ENCODE results near the gene MAGI1.

The MAGI1 gene

DNA sequence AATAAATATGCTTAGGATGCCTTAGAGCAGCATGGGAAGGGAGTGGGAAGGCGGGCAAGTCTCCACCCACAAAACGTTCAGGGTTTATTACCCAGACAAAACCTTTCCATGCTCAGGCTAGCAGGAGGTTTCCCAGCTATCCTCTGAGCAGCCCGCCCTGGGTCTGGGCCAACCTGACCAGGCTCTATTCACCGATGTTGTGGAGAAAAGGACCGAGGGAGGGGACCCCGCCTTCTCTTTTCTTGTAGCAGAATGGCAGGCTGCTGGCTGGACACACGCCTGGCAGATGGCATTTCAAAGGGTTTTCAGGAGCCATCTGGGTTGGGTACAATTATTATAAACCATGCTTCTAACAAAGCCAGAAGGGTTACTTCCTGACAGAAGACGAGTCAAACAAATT is 540.9 kb downstream of the MAGI1 start:
- DNase-seq, result peak; percentile 51

DNA sequence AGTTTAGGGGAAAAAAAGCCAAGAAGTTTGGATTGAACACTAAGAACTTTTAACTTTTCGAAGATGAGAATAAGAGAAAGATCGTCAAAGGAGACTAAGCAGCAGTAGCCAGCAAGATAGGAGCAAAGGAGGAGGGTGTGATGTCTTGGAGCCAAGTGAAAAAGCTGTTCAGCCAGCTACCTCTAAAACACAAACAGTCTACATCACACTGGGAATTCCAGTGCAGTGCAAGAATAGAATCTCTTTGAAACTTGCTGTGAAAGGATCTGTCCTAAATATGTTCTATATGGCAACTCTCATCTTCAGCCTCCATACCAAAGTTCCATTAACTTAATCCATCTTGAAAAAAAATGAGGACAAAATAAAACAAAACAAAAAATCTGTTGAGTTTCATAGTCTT is 541.5 kb downstream of the MAGI1 start:
- DNase-seq, result no peak

DNA sequence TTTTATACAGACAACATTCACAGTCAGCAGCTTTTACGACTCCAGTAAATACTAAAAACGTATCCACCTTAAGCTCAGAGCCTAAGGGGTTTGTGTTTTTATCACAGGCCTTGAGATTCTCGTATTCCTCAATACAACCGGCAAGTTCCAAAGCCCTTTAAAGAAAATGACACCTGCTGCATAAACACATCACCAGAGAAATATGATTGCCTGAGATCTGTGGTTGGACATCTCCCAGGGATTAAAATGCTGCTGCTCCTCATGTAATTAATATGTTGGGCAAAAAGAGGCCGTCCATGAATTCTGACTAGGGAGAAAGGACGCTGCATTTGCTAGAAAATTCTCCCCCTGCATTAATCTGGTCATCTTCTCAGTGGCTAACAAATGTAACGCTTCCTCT is 544.8 kb downstream of the MAGI1 start:
- no peak for DNase-seq

GRCh38 chr3:65493371-65493882 is 545.3 kb downstream of the MAGI1 start:
- no peak for DNase-seq

GRCh38 chr3:65492249-65492648 is 546.5 kb downstream of the MAGI1 start:
- DNase-seq, result no peak

DNA sequence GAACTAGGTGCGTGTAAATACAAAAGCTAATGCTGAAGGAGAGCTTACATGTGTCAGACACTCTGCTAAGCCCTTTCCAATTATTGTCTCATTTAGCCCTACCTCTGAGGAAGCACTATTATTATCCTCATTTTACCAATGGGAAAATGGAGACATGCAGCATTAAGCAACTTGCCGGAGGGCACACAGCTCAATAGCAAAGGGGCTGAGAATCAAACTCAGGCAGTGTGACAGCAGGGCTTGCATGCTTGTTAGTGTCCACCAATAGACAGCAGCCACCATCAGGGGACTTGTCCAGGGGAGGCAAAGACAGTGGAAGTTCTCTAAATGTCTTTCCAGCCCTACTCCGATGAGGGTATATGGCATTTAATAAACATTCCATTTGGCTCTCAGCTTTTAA is 548.6 kb downstream of the MAGI1 start:
- no peak for DNase-seq

DNA sequence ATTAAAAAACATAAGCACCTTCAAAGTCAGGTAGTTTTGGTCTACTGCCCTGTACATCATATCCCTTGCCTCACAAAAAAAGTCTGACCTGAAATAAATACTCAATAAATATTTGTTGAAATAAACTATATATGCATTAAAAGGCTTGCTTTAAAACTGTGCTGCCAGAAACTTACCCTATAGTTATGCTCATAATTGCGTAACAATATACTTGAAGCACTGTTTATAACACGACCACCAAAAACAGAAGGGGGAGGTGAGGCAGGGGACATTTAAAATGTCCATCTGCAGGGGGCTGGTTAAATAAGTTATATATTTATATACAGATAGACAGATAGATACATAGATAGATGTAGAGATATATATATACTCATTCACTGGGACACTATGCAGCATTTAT is 549.5 kb downstream of the MAGI1 start:
- DNase-seq, result no peak

GRCh38 chr3:65485826-65486469 is 552.8 kb downstream of the MAGI1 start:
- no peak for DNase-seq

GRCh38 chr3:65484964-65485363 is 553.8 kb downstream of the MAGI1 start:
- no peak for DNase-seq

- DNase-seq, result no peak
Observed at GRCh38 chr3:65483480-65483879, 555.2 kb downstream of the MAGI1 start.

- no peak for DNase-seq
Observed at GRCh38 chr3:65483011-65483410, 555.7 kb downstream of the MAGI1 start.

DNA sequence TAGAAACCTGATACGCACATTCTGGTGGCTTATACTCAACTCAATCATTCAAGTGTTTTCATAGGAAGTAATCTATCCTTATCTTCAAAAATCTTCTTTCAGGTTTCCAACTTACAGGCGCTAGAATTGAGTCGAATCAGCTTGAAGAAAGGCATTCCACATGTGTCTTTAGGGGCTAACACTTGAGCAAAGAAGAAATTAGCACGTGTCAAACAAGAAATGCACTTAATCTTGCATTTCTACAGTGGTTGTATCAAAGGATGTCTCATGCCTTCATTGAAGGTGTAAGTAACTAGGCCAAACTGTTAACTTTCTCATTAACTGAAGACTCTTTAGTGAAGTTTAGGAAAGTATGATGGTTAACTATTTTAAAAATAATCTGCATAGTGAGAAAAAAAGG is 557.6 kb downstream of the MAGI1 start:
- DNase-seq, result no peak

DNA sequence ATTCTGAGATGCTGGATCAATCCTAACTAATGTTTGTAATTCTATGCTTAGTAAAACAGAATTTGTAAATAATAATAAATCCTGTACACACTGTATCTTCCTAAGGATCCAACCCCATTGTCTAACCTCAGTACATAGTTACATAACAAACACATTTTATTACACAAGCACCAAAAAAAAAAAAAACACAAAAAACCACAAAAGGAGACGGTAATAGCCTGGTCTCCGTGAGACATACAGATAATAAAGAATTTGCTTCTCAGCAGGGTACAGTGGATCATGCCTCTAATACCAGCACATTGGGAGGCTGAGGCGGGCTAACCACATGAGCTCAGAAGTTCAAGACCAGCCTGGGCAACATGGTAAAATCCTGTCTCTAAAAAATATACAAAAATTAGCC is 558.7 kb downstream of the MAGI1 start:
- DNase-seq, result no peak

DNA sequence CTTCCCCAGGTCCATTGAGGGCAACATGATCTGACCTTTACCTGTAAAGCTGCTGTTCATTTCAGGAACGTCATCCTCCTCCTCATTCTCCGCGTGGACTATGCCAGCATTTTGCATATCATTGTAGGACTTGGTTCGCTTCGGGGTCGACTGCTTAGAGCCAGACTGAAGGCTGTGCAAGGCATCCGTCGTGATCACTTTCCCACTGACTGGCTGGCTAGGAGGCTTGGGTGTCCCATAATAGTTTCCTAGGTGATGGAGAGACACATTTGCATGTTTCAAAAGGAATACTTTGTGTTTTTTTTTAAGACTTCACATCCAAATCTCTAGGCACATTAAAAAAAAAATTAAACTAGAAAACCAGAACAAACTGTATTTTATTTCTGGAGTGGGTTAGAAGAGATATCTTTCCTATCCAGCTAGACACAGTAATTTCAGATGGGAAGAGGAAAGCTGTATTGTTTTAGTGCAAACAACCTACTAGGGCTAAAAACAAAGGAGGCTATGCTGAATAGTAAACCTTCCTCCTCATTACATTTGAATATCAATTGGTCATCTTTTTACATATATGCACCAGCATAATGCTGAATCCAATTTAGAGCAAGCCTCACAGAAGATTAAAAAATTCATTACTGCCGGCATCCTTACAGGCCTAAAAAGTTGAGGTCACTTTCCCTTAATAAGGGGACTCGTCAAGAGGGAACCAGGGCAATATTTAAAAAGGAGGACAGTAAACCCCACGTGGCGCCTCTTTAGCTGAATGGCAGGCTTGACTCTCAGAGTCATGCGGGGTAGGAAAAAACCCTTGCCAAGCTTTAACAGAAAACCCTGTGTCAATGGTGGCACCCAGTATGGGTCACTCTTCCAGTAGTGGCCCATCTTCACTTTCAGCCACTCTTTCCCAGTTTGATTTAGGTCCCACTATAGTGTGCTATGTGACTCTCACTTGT is 559.9 kb downstream of the MAGI1 start:
- DNase-seq, result no peak

DNA sequence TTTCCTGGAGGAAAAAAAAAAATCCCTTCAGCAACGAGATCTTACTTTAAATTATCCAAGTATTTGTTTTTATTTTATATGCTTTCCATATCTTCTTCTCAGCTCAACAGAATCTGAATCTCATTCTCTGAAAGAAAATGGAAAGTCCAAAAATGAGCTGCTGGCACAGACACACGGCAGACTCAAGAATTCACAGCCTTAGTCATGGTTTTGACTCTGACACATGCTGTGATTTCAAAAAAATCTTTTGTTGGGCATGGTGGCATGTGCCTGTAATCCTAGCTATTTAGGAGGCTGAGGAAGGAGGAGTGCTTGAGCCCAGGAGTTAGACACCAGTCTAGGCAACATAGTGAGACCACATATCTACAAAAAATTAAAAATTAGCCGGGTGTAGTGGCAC is 565.0 kb downstream of the MAGI1 start:
- no peak for DNase-seq

DNA sequence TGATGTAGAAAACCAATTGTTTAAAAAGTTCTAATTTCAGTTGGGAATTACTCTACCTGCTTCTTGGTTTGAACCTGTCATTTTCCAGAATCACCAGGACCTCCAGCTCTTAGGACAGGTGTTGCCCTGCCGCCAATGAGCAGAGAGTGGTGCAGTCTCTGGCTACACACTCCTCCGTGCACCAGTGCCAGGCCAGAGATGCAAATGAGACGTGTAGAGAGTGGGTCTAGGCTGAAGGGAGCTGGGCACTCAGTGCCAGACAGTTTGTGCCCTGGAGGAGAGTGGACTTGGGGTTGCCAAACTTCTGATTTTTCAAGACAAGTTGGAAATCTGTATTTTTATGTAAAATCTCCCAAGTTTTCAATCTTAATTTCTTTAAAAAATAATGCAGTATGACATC is 566.2 kb downstream of the MAGI1 start:
- no peak for DNase-seq

DNA sequence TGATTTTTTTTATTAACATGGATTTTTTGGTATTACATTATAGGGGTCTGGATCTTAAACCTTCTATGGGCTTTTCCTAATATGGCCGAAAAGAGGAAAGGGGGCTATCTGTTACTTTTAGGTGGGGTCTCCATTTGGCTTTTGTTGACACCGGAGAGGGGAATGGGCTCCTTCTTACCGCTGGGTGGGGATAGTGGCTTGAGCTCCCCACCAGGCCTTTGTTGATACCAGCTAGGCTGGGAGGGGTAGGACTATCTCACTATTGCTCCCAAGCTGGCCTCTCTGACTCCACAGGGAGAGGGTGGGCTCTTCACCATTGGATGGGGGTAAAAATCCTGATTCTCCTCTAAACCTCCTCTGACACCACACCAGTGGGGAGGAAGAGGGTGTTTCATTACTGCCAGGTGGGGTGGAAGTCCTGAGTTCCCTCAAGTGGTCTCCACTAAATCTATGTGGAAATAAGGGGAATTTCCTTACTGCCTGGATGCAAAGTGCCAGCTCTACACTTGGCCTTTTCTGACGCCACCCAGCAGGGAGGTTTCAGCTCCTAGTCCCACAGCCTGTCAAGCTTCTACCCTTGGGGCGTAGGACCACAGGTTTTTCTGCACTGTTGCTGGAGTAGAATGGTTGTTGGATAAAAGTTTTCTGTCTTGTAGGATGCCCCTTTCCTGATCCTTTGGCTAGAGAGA is 572.3 kb downstream of the MAGI1 start:
- DNase-seq, result no peak

DNA sequence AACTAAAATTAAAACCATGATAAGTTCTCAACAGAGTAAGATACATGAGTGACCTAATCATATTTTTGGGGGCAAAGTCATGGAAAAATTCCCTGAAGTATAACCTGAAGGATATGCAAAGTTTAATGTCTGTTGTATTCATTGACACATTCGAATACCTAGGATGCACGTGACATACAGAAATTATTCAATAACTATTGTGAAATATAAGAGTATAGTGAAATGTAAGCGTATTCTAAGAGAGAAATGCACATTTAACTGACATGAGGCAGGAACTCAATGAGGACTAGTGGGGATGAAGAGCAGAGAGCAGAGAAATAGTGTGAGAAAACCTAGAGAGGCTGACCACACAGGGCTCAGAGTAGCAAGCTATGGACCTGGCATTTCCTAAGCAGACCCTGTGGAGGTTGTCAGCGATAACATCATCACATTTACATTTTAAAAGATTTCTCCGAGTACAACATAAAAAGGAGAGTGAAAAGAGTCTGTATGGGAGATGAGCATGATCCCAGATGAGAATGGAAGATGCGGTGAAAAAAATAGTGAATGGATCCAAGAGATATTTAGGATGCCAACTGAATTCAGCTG is 588.8 kb downstream of the MAGI1 start:
- no peak for DNase-seq

DNA sequence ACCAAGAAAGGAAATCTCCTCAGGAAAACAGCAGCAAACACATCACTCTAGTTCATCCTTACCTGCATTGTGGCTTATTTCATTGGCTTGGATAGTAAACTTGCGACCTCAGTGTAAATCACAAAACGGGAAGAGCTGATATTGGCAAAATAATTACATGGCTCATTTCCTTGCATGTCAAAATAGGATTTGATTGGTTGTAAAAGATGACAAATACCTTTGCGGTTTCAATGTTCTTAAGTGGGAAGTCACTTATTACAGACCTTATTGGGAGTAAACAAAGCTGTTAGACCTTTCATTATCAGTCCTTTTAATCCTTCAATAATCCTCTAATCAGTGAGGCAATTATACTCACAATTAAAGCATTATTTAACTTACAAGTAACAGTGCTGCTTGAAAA is 590.6 kb downstream of the MAGI1 start:
- no peak for DNase-seq

GRCh38 chr3:65445573-65446169 is 593.0 kb downstream of the MAGI1 start:
- peak; percentile 73 for DNase-seq

- no peak for DNase-seq
Observed at GRCh38 chr3:65444447-65444815, 594.3 kb downstream of the MAGI1 start.

DNA sequence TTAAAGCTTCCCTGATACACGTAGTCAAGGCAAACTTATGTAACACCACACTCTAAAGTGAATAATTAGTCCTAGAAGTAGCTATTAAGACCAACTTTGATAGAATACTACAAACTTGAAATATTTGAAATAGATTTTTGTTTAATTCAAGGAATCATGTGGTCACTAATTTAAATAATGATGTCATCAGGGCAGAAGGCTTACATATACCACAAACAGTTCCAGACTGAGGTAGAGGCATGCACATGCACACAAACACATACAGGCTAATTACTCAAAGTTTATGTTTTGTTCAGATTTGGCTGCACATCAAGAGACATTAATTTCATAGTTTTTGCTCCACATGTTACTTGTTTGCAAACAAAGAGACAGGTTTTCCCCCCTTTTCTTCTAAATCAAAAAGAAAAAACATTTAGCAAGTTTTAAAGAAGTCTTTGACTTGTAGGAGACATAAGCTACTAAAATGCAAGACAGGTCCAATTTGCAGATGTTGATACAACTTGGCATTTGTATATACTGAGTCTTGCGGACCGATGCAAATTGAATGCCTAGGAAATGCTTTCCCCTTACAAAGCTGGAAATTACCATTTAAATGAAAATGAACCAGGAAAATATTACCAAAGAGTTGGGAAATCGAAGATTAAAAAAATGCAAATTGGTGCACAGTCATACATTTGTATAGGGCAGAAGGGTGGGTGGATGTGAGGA is 594.8 kb downstream of the MAGI1 start:
- DNase-seq, result no peak

Measured in retina (tissue), 1 donor.